Astrocyte (in vitro differentiated cells and primary cell): Measurements from ENCODE around the gene APOL6.

Source experiments
- EZH2 ChIP-seq: IDR thresholded peaks from 2 replicates; pipeline ENCODE4 v1.6.1; 2012; ENCODE audit warnings: mild to moderate bottlenecking, low read length, inconsistent platforms; ENCODE audit not compliant: insufficient read depth
- TF ChIP-seq, protein P1 (sequence below): IDR thresholded peaks from 2 replicates; pipeline ENCODE4 v1.5.1; 2011; ENCODE audit warnings: low read depth, mild to moderate bottlenecking, inconsistent platforms, low read length, moderate library complexity; ENCODE audit not compliant: insufficient read depth

DNA sequence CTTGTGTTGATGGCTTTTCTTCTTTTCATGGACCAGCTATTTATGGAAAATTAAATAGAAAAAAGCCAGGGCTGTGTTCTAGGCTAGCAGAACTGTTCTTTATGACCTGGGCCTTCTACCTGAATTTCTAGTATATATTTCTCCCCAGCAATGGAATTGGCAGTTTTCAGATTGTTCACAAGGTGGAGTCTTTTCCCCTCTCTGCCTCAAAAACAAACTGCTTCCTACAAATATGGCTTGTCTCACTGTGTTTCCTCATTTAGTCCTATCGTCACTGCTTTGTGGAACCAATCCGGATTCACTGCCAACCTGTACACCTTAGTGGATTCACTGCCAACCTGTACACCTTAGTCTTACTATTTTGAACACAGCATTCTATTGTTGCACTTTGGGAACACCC, 64.4 kb downstream of the APOL6 start:
- TF ChIP-seq, protein P1, sequence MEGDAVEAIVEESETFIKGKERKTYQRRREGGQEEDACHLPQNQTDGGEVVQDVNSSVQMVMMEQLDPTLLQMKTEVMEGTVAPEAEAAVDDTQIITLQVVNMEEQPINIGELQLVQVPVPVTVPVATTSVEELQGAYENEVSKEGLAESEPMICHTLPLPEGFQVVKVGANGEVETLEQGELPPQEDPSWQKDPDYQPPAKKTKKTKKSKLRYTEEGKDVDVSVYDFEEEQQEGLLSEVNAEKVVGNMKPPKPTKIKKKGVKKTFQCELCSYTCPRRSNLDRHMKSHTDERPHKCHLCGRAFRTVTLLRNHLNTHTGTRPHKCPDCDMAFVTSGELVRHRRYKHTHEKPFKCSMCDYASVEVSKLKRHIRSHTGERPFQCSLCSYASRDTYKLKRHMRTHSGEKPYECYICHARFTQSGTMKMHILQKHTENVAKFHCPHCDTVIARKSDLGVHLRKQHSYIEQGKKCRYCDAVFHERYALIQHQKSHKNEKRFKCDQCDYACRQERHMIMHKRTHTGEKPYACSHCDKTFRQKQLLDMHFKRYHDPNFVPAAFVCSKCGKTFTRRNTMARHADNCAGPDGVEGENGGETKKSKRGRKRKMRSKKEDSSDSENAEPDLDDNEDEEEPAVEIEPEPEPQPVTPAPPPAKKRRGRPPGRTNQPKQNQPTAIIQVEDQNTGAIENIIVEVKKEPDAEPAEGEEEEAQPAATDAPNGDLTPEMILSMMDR = no peak
- no peak for TF ChIP-seq EZH2
